ENCODE measurements around the gene SUSD6. TPM values are rescaled to one million over a fixed set of nuclear protein-coding genes. Genes with fewer than 3 reads are reported as not detected.

The SUSD6 gene
- polyA plus RNA-seq, 3 donors = 9.1 to 24.4 (median 10.7) TPM

GRCh38 chr14:69755784-69756183, 144.4 kb downstream of the SUSD6 start:
- 54 to 68% (median 66%) methylated on average over 2 of the region's 2 CpGs for WGBS, 3 donors
- no peak overlapping the region for H3K27ac ChIP-seq (ENCODE audit: low read depth, low read length)

- H3K27ac ChIP-seq (ENCODE audit: low read depth, low read length) = no peak overlapping the region
- WGBS, 3 donors = 75 to 92% (median 80%) methylated on average over 3 of the region's 3 CpGs
Measured at GRCh38 chr14:69756298-69756697, 144.9 kb downstream of the SUSD6 start.

GRCh38 chr14:69760810-69761209, 149.4 kb downstream of the SUSD6 start:
- no peak overlapping the region for H3K27ac ChIP-seq (ENCODE audit: low read depth, low read length)
- WGBS, 3 donors = 45 to 78% (median 58%) methylated on average over 1 of the region's 1 CpG

GRCh38 chr14:69763761-69764510, 152.5 kb downstream of the SUSD6 start:
- WGBS, 3 donors = 72 to 88% (median 76%) methylated on average over 6 of the region's 6 CpGs
- no peak overlapping the region for H3K27ac ChIP-seq (ENCODE audit: low read depth, low read length)

Other genes with a start within 250 kb of the SUSD6 start
- 100 to 1,000 TPM in 2 of 3 donors, 10 to 100 TPM in 1; 47.3 to 176 (median 103) TPM for gene ERH, start 213.3 kb upstream of the SUSD6 start, polyA plus RNA-seq
- gene SLC39A9, start 212.9 kb upstream of the SUSD6 start, polyA plus RNA-seq = 10 to 100 TPM; 16.0 to 18.7 (median 17.7) TPM
- under 1 TPM in 2 of 3 donors, not detected in 1; 0.05 to 0.06 TPM for gene PLEKHD1, start 126.9 kb upstream of the SUSD6 start, polyA plus RNA-seq
- under 1 TPM in 1 of 3 donors, not detected in 2; 0.07 TPM for gene CCDC177, start 36.7 kb upstream of the SUSD6 start, polyA plus RNA-seq
- gene SRSF5, start 155.5 kb downstream of the SUSD6 start, polyA plus RNA-seq = 100 to 1,000 TPM; 133 to 365 (median 308) TPM
- gene SLC10A1, start 185.6 kb downstream of the SUSD6 start, polyA plus RNA-seq = not detected